ENCODE results near the gene PTPRM.

Gene PTPRM

GRCh38 chr18:8207996-8208395 lies 640.9 kb downstream of the PTPRM start:
- TF ChIP-seq TSHZ1 (tag by site-specific recombination; IDR thresholded peaks at IDR 0.05; ENCODE audit: borderline replicate concordance) (no peak), ZNF19 (tag by site-specific recombination; IDR thresholded peaks at IDR 0.05; ENCODE audit: low read depth) (no peak), ZNF571 (tag by site-specific recombination; IDR thresholded peaks at IDR 0.05) (no peak), ZNF561 (tag by site-specific recombination; IDR thresholded peaks at IDR 0.05; ENCODE audit: borderline replicate concordance) (no peak), ZNF146 (tag by site-specific recombination; IDR thresholded peaks at IDR 0.05) (no peak)
- Histone ChIP-seq H3K4me1 (ENCODE audit: control insufficient read depth, insufficient read depth, low read length) (peaks cover 9% of the 10 kb centered on the region; the same call in 1 of the 2 replicates), H3K4me3 (ENCODE audit: low read depth, low read length) (no peak overlapping the region), H3K9me3 (ENCODE audit: control insufficient read depth, insufficient read depth, low read depth, low read length) (no peaks in the 10 kb centered on the region), H3K36me3 (ENCODE audit: control insufficient read depth in 2 of 2, insufficient read depth in 1 of 2, low read length in 2 of 2) (no peaks in the 10 kb centered on the region), H3K27ac (ENCODE audit: extremely low read depth, low read depth, low read length) (no peak overlapping the region)
- POLR2A ChIA-PET, result no interaction called here
- CTCF ChIA-PET, result interaction anchor here (1.2 kb wide), 1 partner anchor 12 kb away, joined by 4 read pairs; no protein-coding TSS in a partner anchor

DNA sequence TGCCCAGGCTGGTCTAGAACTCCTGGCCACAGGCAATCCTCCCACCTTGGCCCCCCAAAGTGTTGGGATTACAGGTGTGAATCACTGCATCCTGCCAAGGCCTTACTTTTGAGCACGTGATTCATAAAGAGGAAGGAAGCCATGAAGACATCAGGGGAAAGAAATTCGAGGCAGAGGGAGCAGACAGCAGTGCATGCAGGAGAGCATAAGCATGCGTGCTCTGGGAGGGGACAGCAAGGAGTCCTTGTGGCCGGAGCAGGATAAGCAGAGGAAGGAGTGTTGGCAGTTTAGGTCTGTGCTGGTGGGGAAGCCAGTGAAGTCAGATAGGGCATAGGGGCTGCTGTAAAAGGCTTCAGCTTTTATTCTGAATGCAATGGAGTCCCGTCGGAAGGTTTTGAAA lies 641.6 kb downstream of the PTPRM start:
- POLR2A ChIA-PET, result no interaction called here
- CTCF ChIA-PET, result interaction anchor here (1.2 kb wide), 1 partner anchor 12 kb away, joined by 4 read pairs; no protein-coding TSS in a partner anchor
- Histone ChIP-seq H3K27ac (ENCODE audit: extremely low read depth, low read depth, low read length) (no peak overlapping the region), H3K9me3 (ENCODE audit: control insufficient read depth, insufficient read depth, low read depth, low read length) (no peaks in the 10 kb centered on the region), H3K36me3 (ENCODE audit: control insufficient read depth in 2 of 2, insufficient read depth in 1 of 2, low read length in 2 of 2) (no peaks in the 10 kb centered on the region), H3K4me3 (ENCODE audit: low read depth, low read length) (no peak overlapping the region), H3K4me1 (ENCODE audit: control insufficient read depth, insufficient read depth, low read length) (peaks cover 12% of the 10 kb centered on the region; the same call in 1 of the 2 replicates)
- no peak for TF ChIP-seq ZNF174 (tag by site-specific recombination; IDR thresholded peaks at IDR 0.05)
- TF ChIP-seq ZNF48 (tag by site-specific recombination; IDR thresholded peaks at IDR 0.05), result no peak
- no peak for TF ChIP-seq ZNF221 (tag by site-specific recombination; IDR thresholded peaks at IDR 0.05; ENCODE audit: borderline replicate concordance)
- TF ChIP-seq, protein P1, sequence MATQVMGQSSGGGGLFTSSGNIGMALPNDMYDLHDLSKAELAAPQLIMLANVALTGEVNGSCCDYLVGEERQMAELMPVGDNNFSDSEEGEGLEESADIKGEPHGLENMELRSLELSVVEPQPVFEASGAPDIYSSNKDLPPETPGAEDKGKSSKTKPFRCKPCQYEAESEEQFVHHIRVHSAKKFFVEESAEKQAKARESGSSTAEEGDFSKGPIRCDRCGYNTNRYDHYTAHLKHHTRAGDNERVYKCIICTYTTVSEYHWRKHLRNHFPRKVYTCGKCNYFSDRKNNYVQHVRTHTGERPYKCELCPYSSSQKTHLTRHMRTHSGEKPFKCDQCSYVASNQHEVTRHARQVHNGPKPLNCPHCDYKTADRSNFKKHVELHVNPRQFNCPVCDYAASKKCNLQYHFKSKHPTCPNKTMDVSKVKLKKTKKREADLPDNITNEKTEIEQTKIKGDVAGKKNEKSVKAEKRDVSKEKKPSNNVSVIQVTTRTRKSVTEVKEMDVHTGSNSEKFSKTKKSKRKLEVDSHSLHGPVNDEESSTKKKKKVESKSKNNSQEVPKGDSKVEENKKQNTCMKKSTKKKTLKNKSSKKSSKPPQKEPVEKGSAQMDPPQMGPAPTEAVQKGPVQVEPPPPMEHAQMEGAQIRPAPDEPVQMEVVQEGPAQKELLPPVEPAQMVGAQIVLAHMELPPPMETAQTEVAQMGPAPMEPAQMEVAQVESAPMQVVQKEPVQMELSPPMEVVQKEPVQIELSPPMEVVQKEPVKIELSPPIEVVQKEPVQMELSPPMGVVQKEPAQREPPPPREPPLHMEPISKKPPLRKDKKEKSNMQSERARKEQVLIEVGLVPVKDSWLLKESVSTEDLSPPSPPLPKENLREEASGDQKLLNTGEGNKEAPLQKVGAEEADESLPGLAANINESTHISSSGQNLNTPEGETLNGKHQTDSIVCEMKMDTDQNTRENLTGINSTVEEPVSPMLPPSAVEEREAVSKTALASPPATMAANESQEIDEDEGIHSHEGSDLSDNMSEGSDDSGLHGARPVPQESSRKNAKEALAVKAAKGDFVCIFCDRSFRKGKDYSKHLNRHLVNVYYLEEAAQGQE (tag by site-specific recombination; IDR thresholded peaks at IDR 0.05), result no peak
- TF ChIP-seq ZNF510 (tag by site-specific recombination; IDR thresholded peaks at IDR 0.05; ENCODE audit: insufficient replicate concordance), result no peak
- no peak for TF ChIP-seq ZNF404 (tag by site-specific recombination; IDR thresholded peaks at IDR 0.05)
- TF ChIP-seq, protein P2, sequence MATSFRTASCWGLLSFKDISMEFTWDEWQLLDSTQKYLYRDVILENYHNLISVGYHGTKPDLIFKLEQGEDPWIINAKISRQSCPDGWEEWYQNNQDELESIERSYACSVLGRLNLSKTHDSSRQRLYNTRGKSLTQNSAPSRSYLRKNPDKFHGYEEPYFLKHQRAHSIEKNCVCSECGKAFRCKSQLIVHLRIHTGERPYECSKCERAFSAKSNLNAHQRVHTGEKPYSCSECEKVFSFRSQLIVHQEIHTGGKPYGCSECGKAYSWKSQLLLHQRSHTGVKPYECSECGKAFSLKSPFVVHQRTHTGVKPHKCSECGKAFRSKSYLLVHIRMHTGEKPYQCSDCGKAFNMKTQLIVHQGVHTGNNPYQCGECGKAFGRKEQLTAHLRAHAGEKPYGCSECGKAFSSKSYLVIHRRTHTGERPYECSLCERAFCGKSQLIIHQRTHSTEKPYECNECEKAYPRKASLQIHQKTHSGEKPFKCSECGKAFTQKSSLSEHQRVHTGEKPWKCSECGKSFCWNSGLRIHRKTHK (tag by site-specific recombination; IDR thresholded peaks at IDR 0.05), result no peak
- no peak for TF ChIP-seq MZF1 (tag by site-specific recombination; IDR thresholded peaks at IDR 0.05; ENCODE audit: borderline replicate concordance)
- TF ChIP-seq KLF10 (tag by site-specific recombination; IDR thresholded peaks at IDR 0.05), result no peak
- TF ChIP-seq GFI1B (tag by site-specific recombination; IDR thresholded peaks at IDR 0.05), result no peak
- TF ChIP-seq PATZ1 (tag by site-specific recombination; IDR thresholded peaks at IDR 0.05), result no peak
- no peak for TF ChIP-seq ZNF830 (tag by site-specific recombination; IDR thresholded peaks at IDR 0.05; ENCODE audit: low read depth)
- TF ChIP-seq BCL11A (tag by site-specific recombination; IDR thresholded peaks at IDR 0.05; ENCODE audit: low read depth), result no peak
- no peak for TF ChIP-seq ZNF10 (tag by site-specific recombination; IDR thresholded peaks at IDR 0.05)
- no peak for TF ChIP-seq ZFP41 (tag by site-specific recombination; IDR thresholded peaks at IDR 0.05; ENCODE audit: borderline replicate concordance)

Measured in HEK293 (cell line).